ENCODE results near the gene SHROOM2. TPM values are rescaled to one million over a fixed set of nuclear protein-coding genes. Genes with fewer than 3 reads are reported as not detected.

Gene SHROOM2
- total and polyA plus RNA-seq, 4 donors, result 3.0 to 15.5 (median 5.0) TPM

- 76 to 83% methylated on average over 10 of the region's 10 CpGs for WGBS, 2 donors
- TF ChIP-seq CTCF (IDR thresholded peaks at IDR 0.05; ENCODE audit: control extremely low read depth, extremely low read depth), result no peak
- no peak for DNase-seq
- Histone ChIP-seq H3K4me3 (no peak overlapping the region), H3K36me3 (ENCODE audit: control insufficient read depth in 4 of 4, insufficient read depth in 4 of 4, low read length in 4 of 4) (no peaks in the 10 kb centered on the region), H3K9me3 (ENCODE audit: control insufficient read depth in 4 of 4, insufficient read depth in 3 of 4, low read length in 3 of 4) (peaks cover 0 to 6% (median 1%) of the 10 kb centered on the region in 4 donors), H3K9ac (ENCODE audit: insufficient read depth in 1 of 2, low read length in 2 of 2) (no peak overlapping the region), H3K27me3 (ENCODE audit: control insufficient read depth in 3 of 3, insufficient read depth in 3 of 3, low read length in 2 of 3) (peaks cover 0 to 7% (median 2%) of the 10 kb centered on the region in 3 donors), H3K27ac (ENCODE audit: low read depth in 1 of 2, low read length in 1 of 2) (no peak overlapping the region), H3K4me1 (ENCODE audit: control insufficient read depth in 5 of 5, insufficient read depth in 5 of 5, low read length in 5 of 5) (peaks cover 0 to 7% (median 0%) of the 10 kb centered on the region in 5 donors)
- no peak for ATAC-seq (ENCODE audit: insufficient read depth, low FRiP score)
Measured at GRCh38 chrX:9906919-9907318, 120.7 kb downstream of the SHROOM2 start.

DNA sequence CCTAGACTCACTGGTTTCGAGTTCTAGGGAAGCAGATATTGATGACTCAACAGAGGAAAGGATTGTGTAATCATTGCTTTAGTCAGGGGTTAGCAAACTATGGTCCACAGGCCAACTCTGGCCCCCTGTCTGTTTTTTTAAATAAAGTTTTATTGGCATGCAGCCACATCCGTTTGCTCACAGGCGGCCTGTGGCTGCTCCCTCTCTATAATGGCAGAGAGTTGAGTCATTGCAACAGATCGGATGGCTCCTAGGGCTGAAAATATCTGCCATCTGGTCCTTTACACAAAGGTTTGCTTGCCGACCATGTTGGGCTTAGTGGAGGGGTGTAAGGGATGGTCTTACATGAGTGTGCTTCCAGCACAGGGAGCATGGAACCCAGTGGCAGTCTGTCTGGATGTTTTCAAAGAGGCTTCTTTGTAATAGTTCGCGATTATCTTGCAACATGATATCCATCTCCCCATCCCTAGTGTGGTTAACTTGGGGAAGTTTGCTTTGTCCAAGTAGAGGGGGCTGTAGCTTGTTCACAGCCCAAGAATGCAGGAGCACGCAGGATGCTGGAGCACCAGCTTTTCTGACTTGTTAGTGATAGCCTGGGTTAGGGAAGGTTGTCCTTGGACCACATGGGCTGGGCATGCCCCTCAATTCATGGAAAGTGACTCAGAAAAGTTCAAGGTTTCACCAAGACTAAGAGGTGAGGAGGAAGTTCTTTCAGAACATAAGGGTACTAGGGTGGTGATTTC lies 121.6 kb downstream of the SHROOM2 start:
- DNase-seq, result no peak
- peaks cover 0 to 6% (median 1%) of the 10 kb centered on the region in 4 donors for H3K9me3 ChIP-seq (ENCODE audit: control insufficient read depth in 4 of 4, insufficient read depth in 3 of 4, low read length in 3 of 4)
- no peak overlapping the region for H3K27ac ChIP-seq (ENCODE audit: low read depth in 1 of 2, low read length in 1 of 2)
- H3K4me1 ChIP-seq (ENCODE audit: control insufficient read depth in 5 of 5, insufficient read depth in 5 of 5, low read length in 5 of 5), result peaks cover 0 to 7% (median 0%) of the 10 kb centered on the region in 5 donors
- H3K27me3 ChIP-seq (ENCODE audit: control insufficient read depth in 3 of 3, insufficient read depth in 3 of 3, low read length in 2 of 3), result peaks cover 0 to 5% (median 3%) of the 10 kb centered on the region in 3 donors
- H3K36me3 ChIP-seq (ENCODE audit: control insufficient read depth in 4 of 4, insufficient read depth in 4 of 4, low read length in 4 of 4), result no peaks in the 10 kb centered on the region
- H3K4me3 ChIP-seq, result no peak overlapping the region
- no peak for ATAC-seq (ENCODE audit: insufficient read depth, low FRiP score)
- TF ChIP-seq CTCF (IDR thresholded peaks at IDR 0.05; ENCODE audit: control extremely low read depth, extremely low read depth), result no peak
- 70 to 79% methylated on average over 8 of the region's 8 CpGs for WGBS, 2 donors
- H3K9ac ChIP-seq (ENCODE audit: insufficient read depth in 1 of 2, low read length in 2 of 2), result no peak overlapping the region

GRCh38 chrX:9909254-9909653 lies 123.0 kb downstream of the SHROOM2 start:
- no peak for TF ChIP-seq CTCF (IDR thresholded peaks at IDR 0.05; ENCODE audit: control extremely low read depth, extremely low read depth)
- DNase-seq, result no peak
- no peak overlapping the region for H3K4me3 ChIP-seq
- H3K9me3 ChIP-seq (ENCODE audit: control insufficient read depth in 4 of 4, insufficient read depth in 3 of 4, low read length in 3 of 4), result peaks cover 0 to 6% (median 1%) of the 10 kb centered on the region in 4 donors
- WGBS, 2 donors, result 87 to 98% methylated on average over 6 of the region's 6 CpGs
- H3K4me1 ChIP-seq (ENCODE audit: control insufficient read depth in 5 of 5, insufficient read depth in 5 of 5, low read length in 5 of 5), result peaks cover 0 to 7% (median 0%) of the 10 kb centered on the region in 5 donors
- H3K27ac ChIP-seq (ENCODE audit: low read depth in 1 of 2, low read length in 1 of 2), result no peak overlapping the region
- H3K36me3 ChIP-seq (ENCODE audit: control insufficient read depth in 4 of 4, insufficient read depth in 4 of 4, low read length in 4 of 4), result no peaks in the 10 kb centered on the region
- ATAC-seq (ENCODE audit: insufficient read depth, low FRiP score), result no peak
- no peak overlapping the region for H3K9ac ChIP-seq (ENCODE audit: insufficient read depth in 1 of 2, low read length in 2 of 2)
- peaks cover 0 to 5% (median 3%) of the 10 kb centered on the region in 3 donors for H3K27me3 ChIP-seq (ENCODE audit: control insufficient read depth in 3 of 3, insufficient read depth in 3 of 3, low read length in 2 of 3)
